Measurements from ENCODE around the gene ACAP3.

GRCh38 chr1:1356796-1357401 lies 49.2 kb upstream of the ACAP3 start:
- TF ChIP-seq EZH2 (IDR thresholded peaks at IDR 0.05; ENCODE audit: low read depth, unreplicated experiment) (no peak), REST (IDR thresholded peaks at IDR 0.05; ENCODE audit: unreplicated experiment) (no peak), POLR2AphosphoS5 (IDR thresholded peaks at IDR 0.05; ENCODE audit: low read depth) (no peak), CREB1 (CRISPR knock-in tag; IDR thresholded peaks at IDR 0.05; ENCODE audit: low read depth) (no peak), JUNB (IDR thresholded peaks at IDR 0.05; ENCODE audit: unreplicated experiment) (no peak), NANOG (IDR thresholded peaks at IDR 0.05; ENCODE audit: borderline replicate concordance) (no peak)
- TF ChIP-seq, protein P1, sequence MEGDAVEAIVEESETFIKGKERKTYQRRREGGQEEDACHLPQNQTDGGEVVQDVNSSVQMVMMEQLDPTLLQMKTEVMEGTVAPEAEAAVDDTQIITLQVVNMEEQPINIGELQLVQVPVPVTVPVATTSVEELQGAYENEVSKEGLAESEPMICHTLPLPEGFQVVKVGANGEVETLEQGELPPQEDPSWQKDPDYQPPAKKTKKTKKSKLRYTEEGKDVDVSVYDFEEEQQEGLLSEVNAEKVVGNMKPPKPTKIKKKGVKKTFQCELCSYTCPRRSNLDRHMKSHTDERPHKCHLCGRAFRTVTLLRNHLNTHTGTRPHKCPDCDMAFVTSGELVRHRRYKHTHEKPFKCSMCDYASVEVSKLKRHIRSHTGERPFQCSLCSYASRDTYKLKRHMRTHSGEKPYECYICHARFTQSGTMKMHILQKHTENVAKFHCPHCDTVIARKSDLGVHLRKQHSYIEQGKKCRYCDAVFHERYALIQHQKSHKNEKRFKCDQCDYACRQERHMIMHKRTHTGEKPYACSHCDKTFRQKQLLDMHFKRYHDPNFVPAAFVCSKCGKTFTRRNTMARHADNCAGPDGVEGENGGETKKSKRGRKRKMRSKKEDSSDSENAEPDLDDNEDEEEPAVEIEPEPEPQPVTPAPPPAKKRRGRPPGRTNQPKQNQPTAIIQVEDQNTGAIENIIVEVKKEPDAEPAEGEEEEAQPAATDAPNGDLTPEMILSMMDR (conservative IDR thresholded peaks at IDR 0.05; ENCODE audit: low read depth in 2 of 2), result no peak

All from GM23338 (cell line).